GM04504 (cell line): ENCODE measurements around the gene GDF10.
A peak's percentile ranks its signal among the peaks of the same experiment; 100 is the strongest.

Experiments
- DNase-seq: peaks from one replicate; pipeline ENCODE4 v3.0.0-alpha.2; 2012; ENCODE audit warnings: low read depth

GDF10 gene

GRCh38 chr10:47334466-47335295, 34.7 kb downstream of the GDF10 start:
- no peak for DNase-seq

DNA sequence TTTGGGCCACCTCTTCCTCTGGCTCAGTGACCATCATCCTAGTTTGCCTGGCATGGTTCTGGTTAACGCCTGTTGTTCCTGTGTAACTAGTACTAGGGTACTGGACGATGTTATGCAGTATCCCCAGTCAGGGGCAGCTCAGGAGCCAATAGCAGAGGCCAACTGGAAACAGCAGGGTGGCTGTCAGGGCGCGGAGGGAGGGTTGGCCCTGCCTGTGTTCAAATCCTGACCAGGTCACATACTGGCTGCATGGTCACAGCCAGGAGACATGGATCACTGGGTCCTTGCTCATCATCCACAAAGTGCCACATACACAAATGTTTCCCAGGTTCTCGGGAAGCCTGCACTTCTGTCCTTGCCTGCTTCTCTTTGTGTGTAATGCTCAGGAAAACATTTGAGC, 35.9 kb downstream of the GDF10 start:
- DNase-seq, result no peak

- DNase-seq, result no peak
These were observed 36.6 kb downstream of the GDF10 start for GRCh38 chr10:47336387-47337134.

DNA sequence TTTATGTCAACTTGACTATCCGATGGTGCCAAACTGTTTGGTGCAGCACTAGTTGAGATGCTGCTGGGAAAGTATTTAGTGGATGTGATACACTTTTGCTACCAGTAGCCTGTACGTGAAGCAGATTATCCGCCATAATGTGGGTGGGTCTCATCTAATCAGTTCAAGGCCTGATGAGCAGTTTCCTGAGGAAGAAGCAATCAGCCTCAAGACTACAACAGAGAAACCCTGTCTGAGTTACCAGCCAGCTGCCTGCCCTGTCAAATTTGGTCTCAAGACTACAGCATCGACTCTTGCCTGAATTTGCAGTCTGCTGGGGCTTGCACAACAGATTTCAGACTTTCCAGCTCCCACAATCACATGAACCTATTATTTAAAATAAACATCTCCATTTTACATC, 37.3 kb downstream of the GDF10 start:
- no peak for DNase-seq

- DNase-seq, result no peak
These were observed 39.3 kb downstream of the GDF10 start for GRCh38 chr10:47339186-47339735.

GRCh38 chr10:47339759-47340607, 40.0 kb downstream of the GDF10 start:
- no peak for DNase-seq

GRCh38 chr10:47340608-47341170, 40.7 kb downstream of the GDF10 start:
- peak; percentile 20 for DNase-seq

DNA sequence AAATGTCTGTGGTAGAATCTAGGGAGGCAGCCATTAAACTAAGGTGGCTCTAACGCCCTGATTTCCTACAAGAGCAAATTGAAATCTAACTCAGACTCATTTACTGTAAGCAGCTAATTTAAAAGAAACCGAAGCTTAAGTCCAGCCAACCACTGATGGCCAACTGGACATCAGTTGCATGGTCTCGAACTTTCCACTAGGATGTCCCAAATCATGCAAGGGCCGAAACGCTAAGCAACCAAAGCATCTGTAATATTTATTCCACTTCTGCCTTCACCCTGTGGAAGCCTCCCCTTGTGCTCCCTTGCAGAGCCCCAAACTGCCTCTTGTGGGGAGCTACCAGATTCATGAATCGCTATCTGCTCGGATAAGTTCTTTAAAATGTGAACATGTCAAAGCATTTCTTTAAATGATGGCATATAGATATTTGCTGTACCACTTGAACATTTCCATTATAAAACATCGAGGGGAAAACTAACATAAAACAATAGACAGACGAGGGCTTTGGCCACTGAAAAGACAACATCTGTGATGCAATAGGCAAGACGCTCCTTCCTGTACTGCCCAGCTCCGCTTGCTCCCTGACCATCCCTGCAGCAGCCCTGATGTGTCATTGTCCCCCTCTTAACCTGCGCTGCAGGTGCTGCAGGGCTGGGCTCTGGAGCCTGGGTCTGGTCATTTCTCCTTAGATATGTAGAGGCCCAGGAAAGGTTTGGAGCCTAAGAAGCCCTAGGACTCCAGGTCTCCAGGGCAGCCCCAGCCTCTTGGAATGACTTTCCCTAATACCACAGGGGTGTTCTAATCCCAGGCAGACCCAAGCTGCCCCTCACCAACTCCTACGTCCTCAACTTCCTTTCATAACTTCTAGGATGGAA, 45.2 kb downstream of the GDF10 start:
- no peak for DNase-seq

DNA sequence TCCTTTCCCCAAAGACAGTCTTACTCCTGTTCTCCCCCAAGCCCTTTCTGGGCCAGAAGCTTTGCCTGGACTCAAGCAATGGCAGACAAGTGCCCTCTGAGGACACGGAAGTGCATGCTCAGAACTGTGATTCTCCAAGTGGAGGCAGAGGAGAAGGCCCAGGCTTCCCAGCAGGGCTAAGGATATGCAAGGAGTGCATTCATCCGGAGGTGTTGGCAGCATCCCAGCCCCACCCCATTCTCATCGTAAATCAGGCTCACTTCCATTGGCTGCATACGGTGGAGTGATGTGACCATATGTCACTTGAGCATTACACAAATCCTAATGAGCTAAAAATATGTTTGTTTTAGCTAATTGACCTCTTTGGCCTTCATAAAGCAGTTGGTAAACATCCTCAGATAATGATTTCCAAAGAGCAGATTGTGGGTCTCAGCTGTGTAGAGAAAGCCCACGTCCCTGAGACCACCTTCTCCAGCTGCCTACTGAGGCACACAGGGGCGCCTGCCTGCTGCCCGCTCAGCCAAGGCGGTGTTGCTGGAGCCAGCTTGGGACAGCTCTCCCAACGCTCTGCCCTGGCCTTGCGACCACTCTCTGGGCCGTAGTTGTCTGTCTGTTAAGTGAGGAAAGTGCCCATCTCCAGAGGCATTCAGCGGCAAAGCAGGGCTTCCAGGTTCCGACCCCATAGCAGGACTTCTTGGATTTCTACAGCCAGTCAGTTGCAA, 46.7 kb downstream of the GDF10 start:
- DNase-seq, result no peak

DNA sequence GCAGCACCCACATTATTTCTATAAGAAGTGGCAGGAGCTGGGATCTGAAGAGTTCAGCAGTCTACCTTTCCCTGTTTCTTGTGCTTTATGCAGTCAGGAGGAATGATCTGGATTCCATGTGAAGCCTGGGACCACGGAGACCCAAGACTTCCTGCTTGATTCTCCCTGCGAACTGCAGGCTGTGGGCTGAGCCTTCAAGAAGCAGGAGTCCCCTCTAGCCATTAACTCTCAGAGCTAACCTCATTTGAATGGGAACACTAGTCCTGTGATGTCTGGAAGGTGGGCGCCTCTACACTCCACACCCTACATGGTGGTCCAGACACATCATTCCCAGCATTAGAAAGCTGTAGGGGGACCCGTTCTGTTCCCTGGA, 47.3 kb downstream of the GDF10 start:
- no peak for DNase-seq

DNA sequence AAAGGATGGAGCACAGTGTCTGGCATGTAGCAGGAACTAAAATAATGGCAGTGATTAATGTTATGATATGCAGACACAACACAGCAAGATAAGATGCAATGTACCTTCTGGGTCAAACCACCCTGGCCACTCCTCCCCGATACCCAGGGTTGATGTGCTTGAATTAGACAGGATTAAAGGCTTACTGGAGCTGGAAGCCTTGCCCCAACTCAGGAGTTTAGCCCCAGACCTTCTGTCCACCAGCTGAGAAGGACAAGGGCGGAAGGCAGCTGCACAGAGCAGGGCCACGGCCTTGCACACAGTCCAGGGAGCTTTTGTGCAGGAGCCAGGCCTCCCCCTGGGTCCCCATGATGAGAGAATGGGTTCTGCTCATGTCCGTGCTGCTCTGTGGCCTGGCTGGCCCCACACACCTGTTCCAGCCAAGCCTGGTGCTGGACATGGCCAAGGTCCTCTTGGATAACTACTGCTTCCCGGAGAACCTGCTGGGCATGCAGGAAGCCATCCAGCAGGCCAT, 48.2 kb downstream of the GDF10 start, which contains the start of gene RBP3:
Gene RBP3 (plus strand): TSS at position 226 of the 514 bp plus-strand sequence. CDS start 122 bp downstream, at position 348.
- DNase-seq, result no peak

DNA sequence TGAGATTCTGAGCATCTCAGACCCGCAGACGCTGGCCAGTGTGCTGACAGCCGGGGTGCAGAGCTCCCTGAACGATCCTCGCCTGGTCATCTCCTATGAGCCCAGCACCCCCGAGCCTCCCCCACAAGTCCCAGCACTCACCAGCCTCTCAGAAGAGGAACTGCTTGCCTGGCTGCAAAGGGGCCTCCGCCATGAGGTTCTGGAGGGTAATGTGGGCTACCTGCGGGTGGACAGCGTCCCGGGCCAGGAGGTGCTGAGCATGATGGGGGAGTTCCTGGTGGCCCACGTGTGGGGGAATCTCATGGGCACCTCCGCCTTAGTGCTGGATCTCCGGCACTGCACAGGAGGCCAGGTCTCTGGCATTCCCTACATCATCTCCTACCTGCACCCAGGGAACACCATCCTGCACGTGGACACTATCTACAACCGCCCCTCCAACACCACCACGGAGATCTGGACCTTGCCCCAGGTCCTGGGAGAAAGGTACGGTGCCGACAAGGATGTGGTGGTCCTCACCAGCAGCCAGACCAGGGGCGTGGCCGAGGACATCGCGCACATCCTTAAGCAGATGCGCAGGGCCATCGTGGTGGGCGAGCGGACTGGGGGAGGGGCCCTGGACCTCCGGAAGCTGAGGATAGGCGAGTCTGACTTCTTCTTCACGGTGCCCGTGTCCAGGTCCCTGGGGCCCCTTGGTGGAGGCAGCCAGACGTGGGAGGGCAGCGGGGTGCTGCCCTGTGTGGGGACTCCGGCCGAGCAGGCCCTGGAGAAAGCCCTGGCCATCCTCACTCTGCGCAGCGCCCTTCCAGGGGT, 48.9 kb downstream of the GDF10 start:
- DNase-seq, result no peak

GRCh38 chr10:47349516-47349915, 49.5 kb downstream of the GDF10 start:
- DNase-seq, result no peak

DNA sequence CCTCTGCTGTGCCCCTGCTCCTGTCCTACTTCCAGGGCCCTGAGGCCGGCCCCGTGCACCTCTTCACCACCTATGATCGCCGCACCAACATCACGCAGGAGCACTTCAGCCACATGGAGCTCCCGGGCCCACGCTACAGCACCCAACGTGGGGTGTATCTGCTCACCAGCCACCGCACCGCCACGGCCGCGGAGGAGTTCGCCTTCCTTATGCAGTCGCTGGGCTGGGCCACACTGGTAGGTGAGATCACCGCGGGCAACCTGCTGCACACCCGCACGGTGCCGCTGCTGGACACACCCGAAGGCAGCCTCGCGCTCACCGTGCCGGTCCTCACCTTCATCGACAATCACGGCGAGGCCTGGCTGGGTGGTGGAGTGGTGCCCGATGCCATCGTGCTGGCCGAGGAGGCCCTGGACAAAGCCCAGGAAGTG, 50.0 kb downstream of the GDF10 start:
- DNase-seq, result no peak

- DNase-seq, result no peak
These were observed 51.0 kb downstream of the GDF10 start for GRCh38 chr10:47350671-47351640.

DNA sequence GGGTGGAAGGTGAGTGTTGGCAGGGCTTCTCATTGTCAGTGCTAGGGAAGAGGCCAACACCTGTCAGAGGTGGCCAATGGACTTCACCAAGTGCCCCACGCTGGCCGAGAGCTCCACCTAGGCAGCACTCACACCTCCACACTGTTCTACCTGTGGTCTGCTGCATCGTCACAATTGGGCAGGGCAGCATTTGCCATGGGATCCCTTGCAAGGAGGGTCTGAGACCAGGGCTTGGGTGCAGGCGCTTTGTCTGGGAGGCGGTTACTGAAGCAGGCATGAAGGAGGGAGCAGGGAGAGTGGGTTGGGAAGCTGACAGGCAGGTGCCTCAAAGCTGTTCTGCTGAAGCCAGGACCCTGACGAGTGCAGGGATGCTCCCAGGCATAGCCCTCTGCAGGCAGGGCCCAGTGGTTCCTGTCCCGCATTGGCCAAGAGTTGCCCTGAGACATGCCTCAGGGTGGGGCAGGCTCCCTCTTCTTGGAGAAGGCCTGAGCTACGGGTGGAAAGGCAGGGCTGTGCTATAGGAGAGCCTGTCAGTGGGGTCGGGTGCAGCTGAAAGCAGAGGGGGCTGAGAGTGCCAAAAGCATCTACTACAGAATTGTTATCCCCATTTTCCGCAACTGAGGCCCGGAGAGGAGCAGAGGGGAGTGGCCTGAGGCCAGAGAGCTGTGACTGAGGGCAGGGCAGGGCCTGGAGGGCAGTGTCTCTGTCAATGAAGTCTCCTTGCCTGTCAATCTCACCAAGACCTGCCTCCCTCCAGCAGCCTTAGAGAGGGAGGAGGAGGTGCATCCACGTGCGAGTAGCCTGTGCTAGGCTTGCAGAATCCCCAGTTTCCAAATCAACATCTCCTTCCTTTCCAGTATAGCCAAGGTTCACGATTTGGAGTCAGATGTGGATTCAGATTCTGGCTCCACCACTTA, 52.2 kb downstream of the GDF10 start:
- no peak for DNase-seq

- no peak for DNase-seq
These were observed 53.4 kb downstream of the GDF10 start for GRCh38 chr10:47353351-47353750.
